Measurements from ENCODE around the gene ERICH2. TPM values are rescaled to one million over a fixed set of nuclear protein-coding genes. Genes with fewer than 3 reads are reported as not detected.
A peak's percentile ranks its signal among the peaks of the same experiment; 100 is the strongest.

The ERICH2 gene
- total RNA-seq, 4 donors from 2014 or later: 0.98 TPM; not detected in 3

GRCh38 chr2:170772295-170772694 is 2.1 kb downstream of the ERICH2 start:
- TF ChIP-seq CTCF (IDR thresholded peaks at IDR 0.05) (no peak), EP300 (IDR thresholded peaks at IDR 0.05) (no peak), POLR2A (IDR thresholded peaks at IDR 0.05) (no peak)
- Histone ChIP-seq H3K4me3 (no peak overlapping the region), H3K9me3 (no peaks in the 10 kb centered on the region), H3K27me3 (no peaks in the 10 kb centered on the region), H3K4me1 (peaks cover 0 to 19% (median 0%) of the 10 kb centered on the region in 4 donors), H3K27ac (peak overlapping the region in 1 of 4 donors; percentile 61), H3K36me3 (no peaks in the 10 kb centered on the region)
- DNase-seq (ENCODE audit: low spot score in 2 of 2): no peak

GRCh38 chr2:170774074-170774473 is 3.9 kb downstream of the ERICH2 start:
- Histone ChIP-seq H3K36me3 (no peaks in the 10 kb centered on the region), H3K27ac (no peak overlapping the region), H3K9me3 (no peaks in the 10 kb centered on the region), H3K27me3 (no peaks in the 10 kb centered on the region), H3K4me1 (peaks cover 0 to 19% (median 0%) of the 10 kb centered on the region in 4 donors), H3K4me3 (no peak overlapping the region)
- no peak for TF ChIP-seq EP300 (IDR thresholded peaks at IDR 0.05)
- TF ChIP-seq POLR2A (IDR thresholded peaks at IDR 0.05): no peak
- TF ChIP-seq CTCF (IDR thresholded peaks at IDR 0.05): no peak
- DNase-seq (ENCODE audit: low spot score in 2 of 2): no peak

GRCh38 chr2:170778900-170779299 is 8.7 kb downstream of the ERICH2 start:
- Histone ChIP-seq H3K4me1 (no peaks in the 10 kb centered on the region), H3K9me3 (no peaks in the 10 kb centered on the region), H3K4me3 (no peak overlapping the region), H3K27ac (no peak overlapping the region), H3K36me3 (no peaks in the 10 kb centered on the region), H3K27me3 (no peaks in the 10 kb centered on the region)
- no peak for TF ChIP-seq EP300 (IDR thresholded peaks at IDR 0.05)
- TF ChIP-seq CTCF (IDR thresholded peaks at IDR 0.05): no peak
- no peak for DNase-seq (ENCODE audit: low spot score in 2 of 2)
- WGBS, 2 donors: 47 to 65% methylated on average over 2 of the region's 2 CpGs

GRCh38 chr2:170779304-170779703 is 9.1 kb downstream of the ERICH2 start:
- Histone ChIP-seq H3K27ac (no peak overlapping the region), H3K36me3 (no peaks in the 10 kb centered on the region), H3K4me1 (no peaks in the 10 kb centered on the region), H3K9me3 (no peaks in the 10 kb centered on the region), H3K27me3 (no peaks in the 10 kb centered on the region), H3K4me3 (no peak overlapping the region)
- TF ChIP-seq POLR2A (IDR thresholded peaks at IDR 0.05): no peak
- no peak for TF ChIP-seq CTCF (IDR thresholded peaks at IDR 0.05)
- no peak for TF ChIP-seq EP300 (IDR thresholded peaks at IDR 0.05)
- 90 to 95% methylated on average over 1 of the region's 1 CpG for WGBS, 2 donors
- DNase-seq (ENCODE audit: low spot score in 2 of 2): no peak

- 81 to 85% methylated on average over 2 of the region's 2 CpGs for WGBS, 2 donors
- Histone ChIP-seq H3K27me3 (no peaks in the 10 kb centered on the region), H3K4me3 (no peak overlapping the region), H3K27ac (no peak overlapping the region), H3K36me3 (no peaks in the 10 kb centered on the region), H3K9me3 (no peaks in the 10 kb centered on the region), H3K4me1 (no peaks in the 10 kb centered on the region)
- TF ChIP-seq CTCF (IDR thresholded peaks at IDR 0.05) (no peak), EP300 (IDR thresholded peaks at IDR 0.05) (no peak), POLR2A (IDR thresholded peaks at IDR 0.05) (no peak)
- no peak for DNase-seq (ENCODE audit: low spot score in 2 of 2)
These were observed 12.5 kb downstream of the ERICH2 start for GRCh38 chr2:170782673-170783072.
